Thoracic aorta (tissue), 2 donors: ENCODE results near the gene CREB5. TPM values are rescaled to one million over a fixed set of nuclear protein-coding genes. Genes with fewer than 3 reads are reported as not detected.

Experiments used
- ATAC-seq: fragments of 150-250 bp; one replicate; pipeline ENCODE4 v1.8.0; 2017; ENCODE audit warnings: low read depth; ENCODE audit not compliant: insufficient number of reproducible peaks, low FRiP score
- DNase-seq: peaks from one replicate; pipeline ENCODE4 v3.0.0-alpha.2; 2020; ENCODE audit warnings: low spot score
- H3K27ac ChIP-seq, 2 donors: fragments of 200-600 bp; sonication (generic); 1 replicate in 1 of 2; 2 replicates in 1 of 2; pipeline ENCODE4 v1.5.1; 2016; ENCODE audit warnings: mild to moderate bottlenecking in 2 of 2, moderate library complexity in 2 of 2
- H3K27me3 ChIP-seq: fragments of 200-600 bp; sonication (generic); replicated peaks from 2 replicates; pipeline ENCODE4 v1.6.0; 2016; ENCODE audit warnings: mild to moderate bottlenecking; ENCODE audit not compliant: insufficient read depth
- H3K36me3 ChIP-seq: fragments of 200-600 bp; sonication (generic); one replicate; pipeline ENCODE4 v1.5.1; 2016
- H3K4me1 ChIP-seq, 2 donors: fragments of 200-600 bp; sonication (generic); 1 replicate in 1 of 2; 2 replicates in 1 of 2; pipeline versions ENCODE4 v1.5.1 to v1.6.0; 2016; ENCODE audit warnings: low read depth in 2 of 2, mild to moderate bottlenecking in 1 of 2; ENCODE audit not compliant: control insufficient read depth in 1 of 2
- H3K4me3 ChIP-seq: fragments of 200-600 bp; sonication (generic); 2 replicates; pipeline ENCODE4 v1.5.1; 2016; ENCODE audit warnings: mild to moderate bottlenecking
- H3K9me3 ChIP-seq: fragments of 200-600 bp; sonication (generic); 2 replicates; pipeline ENCODE4 v1.5.1; 2016
- total RNA-seq, 2 donors: library from RNA; depleted of rRNA; stranded (reverse); fragments of >200 nt; gene quantifications; one replicate each; pipeline versions ENCODE4 v1.1.0 to v1.2.3, GENCODE V29; 2016
- TF ChIP-seq, protein P1 (sequence below): fragments of 200-600 bp; sonication (generic); IDR thresholded peaks from one replicate; pipeline ENCODE4 v1.5.1; 2019; ENCODE audit warnings: antibody characterized with exemption

Gene CREB5
- total RNA-seq, 2 donors from 2014 or later = 44.4 to 49.1 TPM

DNA sequence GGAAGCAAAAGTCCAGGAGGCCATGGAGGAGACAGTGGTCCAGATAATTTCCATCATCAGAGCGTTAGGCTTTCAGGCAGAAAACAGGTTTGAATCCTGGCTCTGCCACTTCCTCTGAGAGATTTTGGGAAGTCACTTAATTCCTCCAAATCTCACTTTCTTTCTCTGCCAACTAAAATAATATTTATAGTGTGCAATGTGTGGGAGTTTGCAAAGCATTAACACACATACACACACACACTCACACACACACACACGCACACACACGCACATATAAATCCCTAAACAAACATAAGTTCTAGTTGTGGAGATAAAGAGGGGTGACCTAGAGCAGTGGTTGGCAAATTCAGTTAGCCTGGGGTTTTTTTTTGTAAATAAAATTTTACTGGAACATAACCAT lies 461.0 kb downstream of the CREB5 start:
- H3K4me1 ChIP-seq = no peaks in the 10 kb centered on the region
- ATAC-seq (no peak), DNase-seq (no peak)
- H3K36me3 ChIP-seq = no peaks in the 10 kb centered on the region
- no peak overlapping the region for H3K4me3 ChIP-seq
- TF ChIP-seq, protein P1, sequence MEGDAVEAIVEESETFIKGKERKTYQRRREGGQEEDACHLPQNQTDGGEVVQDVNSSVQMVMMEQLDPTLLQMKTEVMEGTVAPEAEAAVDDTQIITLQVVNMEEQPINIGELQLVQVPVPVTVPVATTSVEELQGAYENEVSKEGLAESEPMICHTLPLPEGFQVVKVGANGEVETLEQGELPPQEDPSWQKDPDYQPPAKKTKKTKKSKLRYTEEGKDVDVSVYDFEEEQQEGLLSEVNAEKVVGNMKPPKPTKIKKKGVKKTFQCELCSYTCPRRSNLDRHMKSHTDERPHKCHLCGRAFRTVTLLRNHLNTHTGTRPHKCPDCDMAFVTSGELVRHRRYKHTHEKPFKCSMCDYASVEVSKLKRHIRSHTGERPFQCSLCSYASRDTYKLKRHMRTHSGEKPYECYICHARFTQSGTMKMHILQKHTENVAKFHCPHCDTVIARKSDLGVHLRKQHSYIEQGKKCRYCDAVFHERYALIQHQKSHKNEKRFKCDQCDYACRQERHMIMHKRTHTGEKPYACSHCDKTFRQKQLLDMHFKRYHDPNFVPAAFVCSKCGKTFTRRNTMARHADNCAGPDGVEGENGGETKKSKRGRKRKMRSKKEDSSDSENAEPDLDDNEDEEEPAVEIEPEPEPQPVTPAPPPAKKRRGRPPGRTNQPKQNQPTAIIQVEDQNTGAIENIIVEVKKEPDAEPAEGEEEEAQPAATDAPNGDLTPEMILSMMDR = no peak
- no peak overlapping the region for H3K27ac ChIP-seq
- H3K27me3 ChIP-seq = no peaks in the 10 kb centered on the region
- H3K9me3 ChIP-seq = no peaks in the 10 kb centered on the region

DNA sequence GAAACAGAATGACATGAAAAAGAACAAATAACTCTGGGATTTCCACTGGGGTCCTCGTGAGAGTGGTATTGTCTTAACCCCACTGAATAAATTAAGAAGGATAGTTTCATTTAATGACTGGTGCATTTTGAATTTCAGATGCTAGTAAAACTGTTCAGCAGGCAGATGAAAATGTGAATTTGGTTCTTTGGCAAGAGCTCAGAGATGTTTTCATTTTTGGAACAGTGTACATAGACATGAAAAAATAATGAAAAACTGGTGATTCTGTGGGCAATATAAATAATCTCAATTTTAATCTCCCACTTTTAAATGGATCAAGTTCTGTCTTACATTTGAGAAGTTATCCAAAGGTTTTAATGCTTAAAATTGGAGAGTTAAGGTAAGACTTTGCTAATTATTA lies 461.7 kb downstream of the CREB5 start:
- ATAC-seq (no peak), DNase-seq (no peak)
- no peaks in the 10 kb centered on the region for H3K4me1 ChIP-seq
- no peaks in the 10 kb centered on the region for H3K9me3 ChIP-seq
- H3K27ac ChIP-seq = no peak overlapping the region
- TF ChIP-seq, protein P1 = no peak
- H3K27me3 ChIP-seq = no peaks in the 10 kb centered on the region
- H3K36me3 ChIP-seq = no peaks in the 10 kb centered on the region
- no peak overlapping the region for H3K4me3 ChIP-seq

Other genes starting within 250 kb of the CREB5 start
- 10 to 100 TPM; 13.9 to 16.5 TPM for gene JAZF1, start 231.7 kb upstream of the CREB5 start, total RNA-seq